H9 (cell line): ENCODE results near the gene KRTAP10-6. TPM values are rescaled to one million over a fixed set of nuclear protein-coding genes. Genes with fewer than 3 reads are reported as not detected.

Experiments used
- DNase-seq: peaks from one replicate; pipeline ENCODE4 v3.0.0-alpha.2; 2017
- H2AFZ ChIP-seq: one replicate; pipeline ENCODE4 v1.6.1; 2013; ENCODE audit warnings: mild to moderate bottlenecking, low read length, control low read depth, moderate library complexity
- H2AK5ac ChIP-seq: 2 replicates; pipeline ENCODE4 v1.6.1; 2013; ENCODE audit warnings: low read length, control low read depth, mixed read lengths; ENCODE audit not compliant: insufficient read length
- H2BK120ac ChIP-seq: one replicate; pipeline ENCODE4 v1.6.1; 2013; ENCODE audit warnings: low read depth, mild to moderate bottlenecking, low read length, control low read depth, inconsistent platforms; ENCODE audit not compliant: poor library complexity, severe bottlenecking
- H2BK12ac ChIP-seq: 2 replicates; pipeline ENCODE4 v1.6.1; 2013; ENCODE audit warnings: low read length, control low read depth, mixed read lengths, low read depth; ENCODE audit not compliant: insufficient read length
- H2BK15ac ChIP-seq: 2 replicates; pipeline ENCODE4 v1.6.1; 2013; ENCODE audit warnings: low read depth, low read length, control low read depth
- H2BK20ac ChIP-seq: one replicate; pipeline ENCODE4 v1.6.1; 2013; ENCODE audit warnings: low read depth, mild to moderate bottlenecking, low read length, control low read depth, inconsistent platforms; ENCODE audit not compliant: poor library complexity, severe bottlenecking
- H2BK5ac ChIP-seq: 2 replicates; pipeline ENCODE4 v1.6.1; 2013; ENCODE audit warnings: low read length, control low read depth, mixed read lengths; ENCODE audit not compliant: insufficient read length
- H3K14ac ChIP-seq: 2 replicates; pipeline ENCODE4 v1.6.1; 2013; ENCODE audit warnings: low read length, control low read depth; ENCODE audit not compliant: insufficient read depth
- H3K18ac ChIP-seq: 2 replicates; pipeline ENCODE4 v1.6.1; 2013; ENCODE audit warnings: low read depth, mild to moderate bottlenecking, mixed read lengths, low read length, control low read depth; ENCODE audit not compliant: insufficient read length
- H3K23ac ChIP-seq: 2 replicates; pipeline ENCODE4 v1.6.1; 2013; ENCODE audit warnings: low read length, control low read depth, mixed read lengths, low read depth; ENCODE audit not compliant: insufficient read length
- H3K23me2 ChIP-seq: 2 replicates; pipeline ENCODE4 v1.6.1; 2013; ENCODE audit warnings: low read depth, mild to moderate bottlenecking, mixed read lengths, low read length, control low read depth; ENCODE audit not compliant: insufficient read length, poor library complexity, severe bottlenecking
- H3K27ac ChIP-seq: 2 replicates; pipeline ENCODE4 v1.5.1; 2013; ENCODE audit warnings: low read length, control low read depth, mixed read lengths, low read depth; ENCODE audit not compliant: insufficient read length
- H3K27me3 ChIP-seq: 2 replicates; pipeline ENCODE4 v1.6.1; 2013; ENCODE audit warnings: low read length, control low read depth, inconsistent platforms; ENCODE audit not compliant: insufficient read depth
- H3K4ac ChIP-seq: 2 replicates; pipeline ENCODE4 v1.6.1; 2013; ENCODE audit warnings: low read depth, mild to moderate bottlenecking, control low read depth, inconsistent platforms, low read length, moderate library complexity
- H3K4me1 ChIP-seq: 2 replicates; pipeline ENCODE4 v1.6.1; 2013; ENCODE audit warnings: low read length, control low read depth, inconsistent platforms; ENCODE audit not compliant: insufficient read depth
- H3K4me2 ChIP-seq: 2 replicates; pipeline ENCODE4 v1.6.1; 2013; ENCODE audit warnings: low read length, control low read depth, mixed read lengths; ENCODE audit not compliant: insufficient read length, insufficient read depth
- H3K56ac ChIP-seq: 2 replicates; pipeline ENCODE4 v1.6.1; 2013; ENCODE audit warnings: low read depth, mild to moderate bottlenecking, mixed read lengths, low read length, control low read depth; ENCODE audit not compliant: insufficient read length
- H3K79me1 ChIP-seq: 2 replicates; pipeline ENCODE4 v1.6.1; 2013; ENCODE audit warnings: low read depth, mild to moderate bottlenecking, moderate library complexity, low read length, control low read depth, inconsistent platforms; ENCODE audit not compliant: insufficient read depth, poor library complexity, severe bottlenecking
- H3K79me2 ChIP-seq: 2 replicates; pipeline ENCODE4 v1.6.1; 2013; ENCODE audit warnings: low read length, control low read depth, inconsistent platforms; ENCODE audit not compliant: insufficient read depth
- H3K9ac ChIP-seq: 2 replicates; pipeline ENCODE4 v1.6.1; 2013; ENCODE audit warnings: low read length, control low read depth, mixed read lengths; ENCODE audit not compliant: insufficient read length; ENCODE audit errors: extremely low read depth
- H3K9me3 ChIP-seq: one replicate; pipeline ENCODE4 v1.6.1; 2013; ENCODE audit warnings: low read depth, low read length, inconsistent platforms; ENCODE audit not compliant: control insufficient read depth
- H3T11ph ChIP-seq: one replicate; pipeline ENCODE4 v1.6.1; 2013; ENCODE audit warnings: mild to moderate bottlenecking, low read length, control low read depth, inconsistent platforms
- H4K20me1 ChIP-seq: one replicate; pipeline ENCODE4 v1.6.1; 2013; ENCODE audit not compliant: control insufficient read depth, insufficient read length, insufficient read depth
- H4K5ac ChIP-seq: 2 replicates; pipeline ENCODE4 v1.6.1; 2013; ENCODE audit warnings: low read depth, mild to moderate bottlenecking, mixed read lengths, low read length, control low read depth; ENCODE audit not compliant: insufficient read length
- H4K8ac ChIP-seq: replicated peaks from 2 replicates; pipeline ENCODE4 v1.6.1; 2013; ENCODE audit warnings: low read length, control low read depth, mixed read lengths, low read depth; ENCODE audit not compliant: insufficient read length
- H4K91ac ChIP-seq: 2 replicates; pipeline ENCODE4 v1.6.1; 2013; ENCODE audit warnings: low read depth, mild to moderate bottlenecking, moderate library complexity, mixed read lengths, low read length, control low read depth; ENCODE audit not compliant: insufficient read length
- H3K27ac Mint-ChIP-seq, 3 experiments: 2 replicates in 2 of 3; 3 replicates in 1 of 3; pipeline ENCODE4 v1.8.0; 2020 to 2021; ENCODE audit warnings: mixed read lengths in 3 of 3, mild to moderate bottlenecking in 1 of 3, moderate library complexity in 1 of 3
- H3K27me3 Mint-ChIP-seq: 2 replicates; pipeline ENCODE4 v1.8.0; 2021; ENCODE audit warnings: low read depth, mild to moderate bottlenecking, moderate library complexity, mixed read lengths
- H3K36me3 Mint-ChIP-seq, 3 experiments: 2 replicates in 2 of 3; 3 replicates in 1 of 3; pipeline ENCODE4 v1.8.0; 2020 to 2021; ENCODE audit warnings: low read depth in 3 of 3, mixed read lengths in 3 of 3; ENCODE audit not compliant: insufficient read depth in 1 of 3
- H3K4me1 Mint-ChIP-seq, 2 experiments: 2 replicates each; pipeline ENCODE4 v1.8.0; 2020; ENCODE audit warnings: mixed read lengths in 2 of 2
- H3K4me3 Mint-ChIP-seq, 2 experiments: 2 replicates in 1 of 2; 3 replicates in 1 of 2; pipeline ENCODE4 v1.8.0; 2020 to 2021; ENCODE audit warnings: mild to moderate bottlenecking in 2 of 2, mixed read lengths in 2 of 2, moderate library complexity in 1 of 2
- H3K9me3 Mint-ChIP-seq, 2 experiments: 2 replicates in 1 of 2; 3 replicates in 1 of 2; pipeline ENCODE4 v1.8.0; 2020; ENCODE audit warnings: mild to moderate bottlenecking in 2 of 2, mixed read lengths in 2 of 2, moderate library complexity in 1 of 2
- WGBS: extraction: QIAGEN DNeasy Blood & Tissue Kit; methylation state at CpG from one replicate; pipeline ENCODE4 v1.1.7; 2013; ENCODE audit warnings: missing lambda C conversion rate, low lambda C conversion rate, mixed read lengths; ENCODE audit not compliant: insufficient read length; ENCODE audit errors: extremely low coverage; 5-methylcytosine and 5-hydroxymethylcytosine counted together
- total RNA-seq: library from RNA; stranded (reverse); gene quantifications from 2 replicates; pipeline ENCODE4 v1.2.1, GENCODE V29; 2021
- TF ChIP-seq, protein P1 (sequence below): fragments of 200-600 bp; sonication (generic); conservative IDR thresholded peaks from 3 replicates; pipeline ENCODE4 v1.8.0; 2021; ENCODE audit warnings: antibody characterized with exemption, mild to moderate bottlenecking

KRTAP10-6 gene
- total RNA-seq, 1 experiment from 2014 or later, result not detected

DNA sequence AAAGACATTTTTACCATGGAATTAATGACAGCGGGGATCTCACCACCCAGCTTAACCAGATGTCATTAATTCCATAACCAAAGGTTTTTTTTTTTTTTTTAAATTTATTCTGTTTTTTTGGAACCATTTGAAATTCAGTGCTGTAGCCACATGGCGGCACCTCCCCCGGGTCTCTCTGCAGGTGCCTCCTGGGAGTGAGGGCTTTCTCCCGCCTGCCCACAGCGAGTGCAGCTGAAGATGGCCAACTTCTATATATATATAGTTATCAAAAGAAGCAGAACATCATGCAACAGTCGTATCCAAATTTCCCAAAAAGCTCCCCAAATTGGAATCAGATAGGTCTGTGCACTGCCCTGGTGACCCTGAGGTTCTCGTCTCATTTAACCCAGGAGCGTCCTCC is 23.2 kb upstream of the KRTAP10-6 start:
- no peak overlapping the region for H3K27ac ChIP-seq
- H3K79me1 ChIP-seq, result no peaks in the 10 kb centered on the region
- no peak overlapping the region for H2BK15ac ChIP-seq
- Mint-ChIP-seq H3K27me3 (peaks cover 4% of the 10 kb centered on the region), H3K4me1 (peaks cover 27% of the 10 kb centered on the region in 2 experiments), H3K9me3 (peaks cover 33 to 40% of the 10 kb centered on the region in 2 experiments), H3K4me3 (no peak overlapping the region), H3K27ac (no peak overlapping the region), H3K36me3 (peaks cover 10 to 29% (median 25%) of the 10 kb centered on the region in 3 experiments)
- DNase-seq, result no peak
- no peak overlapping the region for H3K56ac ChIP-seq
- peaks cover 13% of the 10 kb centered on the region for H3K9me3 ChIP-seq
- no peak overlapping the region for H4K5ac ChIP-seq
- H3K4ac ChIP-seq, result no peak overlapping the region
- no peak overlapping the region for H2BK5ac ChIP-seq
- H2BK120ac ChIP-seq, result no peak overlapping the region
- H4K91ac ChIP-seq, result no peak overlapping the region
- no peaks in the 10 kb centered on the region for H3K4me1 ChIP-seq
- H3K9ac ChIP-seq, result no peak overlapping the region
- H2BK12ac ChIP-seq, result no peak overlapping the region
- H2AK5ac ChIP-seq, result no peak overlapping the region
- H4K8ac ChIP-seq, result no peak overlapping the region
- no peak overlapping the region for H3K23ac ChIP-seq
- H3K23me2 ChIP-seq, result no peaks in the 10 kb centered on the region
- no peak overlapping the region for H3K14ac ChIP-seq
- TF ChIP-seq, protein P1, sequence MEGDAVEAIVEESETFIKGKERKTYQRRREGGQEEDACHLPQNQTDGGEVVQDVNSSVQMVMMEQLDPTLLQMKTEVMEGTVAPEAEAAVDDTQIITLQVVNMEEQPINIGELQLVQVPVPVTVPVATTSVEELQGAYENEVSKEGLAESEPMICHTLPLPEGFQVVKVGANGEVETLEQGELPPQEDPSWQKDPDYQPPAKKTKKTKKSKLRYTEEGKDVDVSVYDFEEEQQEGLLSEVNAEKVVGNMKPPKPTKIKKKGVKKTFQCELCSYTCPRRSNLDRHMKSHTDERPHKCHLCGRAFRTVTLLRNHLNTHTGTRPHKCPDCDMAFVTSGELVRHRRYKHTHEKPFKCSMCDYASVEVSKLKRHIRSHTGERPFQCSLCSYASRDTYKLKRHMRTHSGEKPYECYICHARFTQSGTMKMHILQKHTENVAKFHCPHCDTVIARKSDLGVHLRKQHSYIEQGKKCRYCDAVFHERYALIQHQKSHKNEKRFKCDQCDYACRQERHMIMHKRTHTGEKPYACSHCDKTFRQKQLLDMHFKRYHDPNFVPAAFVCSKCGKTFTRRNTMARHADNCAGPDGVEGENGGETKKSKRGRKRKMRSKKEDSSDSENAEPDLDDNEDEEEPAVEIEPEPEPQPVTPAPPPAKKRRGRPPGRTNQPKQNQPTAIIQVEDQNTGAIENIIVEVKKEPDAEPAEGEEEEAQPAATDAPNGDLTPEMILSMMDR, result no peak
- no peak overlapping the region for H3K18ac ChIP-seq
- no peak overlapping the region for H3K4me2 ChIP-seq
- no peak overlapping the region for H3T11ph ChIP-seq
- H3K79me2 ChIP-seq, result no peaks in the 10 kb centered on the region
- no CpG with 5 or more reads among the region's 8 CpGs for WGBS
- H4K20me1 ChIP-seq, result no peaks in the 10 kb centered on the region
- no peak overlapping the region for H2AFZ ChIP-seq
- no peaks in the 10 kb centered on the region for H3K27me3 ChIP-seq
- H2BK20ac ChIP-seq, result no peak overlapping the region
